ENCODE results near the gene MASP1. TPM values are rescaled to one million over a fixed set of nuclear protein-coding genes. Genes with fewer than 3 reads are reported as not detected.

MASP1 gene
- total RNA-seq, 1 experiment from 2014 or later, result 1.0 TPM

DNA sequence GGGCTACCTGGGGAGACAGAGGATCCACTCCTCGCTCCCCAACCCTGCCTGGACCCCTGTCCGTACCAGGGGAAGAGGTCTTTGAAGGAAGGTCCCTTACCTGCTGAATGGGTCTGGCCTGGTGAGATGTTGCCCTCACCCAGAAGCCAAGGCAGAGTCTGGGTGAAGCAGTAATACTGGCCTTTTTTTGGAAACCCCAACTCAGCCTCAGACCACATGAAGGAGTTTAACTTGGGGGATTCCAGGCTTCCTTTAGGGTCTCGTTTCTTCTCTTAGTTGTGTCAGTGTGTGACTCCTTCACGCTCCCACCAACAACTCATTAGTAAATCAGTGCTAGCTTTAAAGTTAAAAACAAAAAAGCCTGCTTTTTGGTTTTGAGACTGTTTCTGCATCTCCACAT lies 48.6 kb downstream of the MASP1 start:
- no peak overlapping the region for H2BK12ac ChIP-seq (ENCODE audit: insufficient read length, low read depth, low read length)
- no peaks in the 10 kb centered on the region for H3K23me2 ChIP-seq (ENCODE audit: insufficient read length, low read depth, low read length, poor library complexity, severe bottlenecking)
- H2AK5ac ChIP-seq (ENCODE audit: insufficient read length, low read length), result no peak overlapping the region
- Mint-ChIP-seq H3K9me3 (no peaks in the 10 kb centered on the region; a peak in 1 of 5 replicates), H3K27me3 (ENCODE audit: low read depth) (no peaks in the 10 kb centered on the region; the same call in 1 of the 2 replicates), H3K4me1 (peaks cover 2 to 7% of the 10 kb centered on the region in 2 experiments; a peak in 2 of 4 replicates), H3K27ac (no peak overlapping the region), H3K36me3 (ENCODE audit: insufficient read depth in 1 of 3, low read depth in 3 of 3) (no peaks in the 10 kb centered on the region; a peak in 2 of 7 replicates), H3K4me3 (no peak overlapping the region)
- H3K4ac ChIP-seq (ENCODE audit: low read depth, low read length), result no peak overlapping the region
- H2BK5ac ChIP-seq (ENCODE audit: insufficient read length, low read length), result no peak overlapping the region
- no peaks in the 10 kb centered on the region for H3K27me3 ChIP-seq (ENCODE audit: insufficient read depth, low read length)
- H3K4me2 ChIP-seq (ENCODE audit: insufficient read depth, insufficient read length, low read length), result no peak overlapping the region
- H2BK15ac ChIP-seq (ENCODE audit: low read depth, low read length), result no peak overlapping the region
- H3K18ac ChIP-seq (ENCODE audit: insufficient read length, low read depth, low read length), result no peak overlapping the region
- no peak overlapping the region for H3T11ph ChIP-seq (ENCODE audit: low read length)
- H4K5ac ChIP-seq (ENCODE audit: insufficient read length, low read depth, low read length), result no peak overlapping the region
- no peak overlapping the region for H3K14ac ChIP-seq (ENCODE audit: insufficient read depth, low read length)
- no peak overlapping the region for H3K56ac ChIP-seq (ENCODE audit: insufficient read length, low read depth, low read length)
- H3K79me1 ChIP-seq (ENCODE audit: insufficient read depth, low read depth, low read length, poor library complexity, severe bottlenecking), result no peaks in the 10 kb centered on the region
- H3K9ac ChIP-seq (ENCODE audit: extremely low read depth, insufficient read length, low read length), result no peak overlapping the region
- no peak overlapping the region for H2AFZ ChIP-seq (ENCODE audit: low read length)
- H3K27ac ChIP-seq (ENCODE audit: insufficient read length, low read depth, low read length), result no peak overlapping the region
- no peak overlapping the region for H2BK120ac ChIP-seq (ENCODE audit: low read depth, low read length, poor library complexity, severe bottlenecking)
- TF ChIP-seq, protein P1, sequence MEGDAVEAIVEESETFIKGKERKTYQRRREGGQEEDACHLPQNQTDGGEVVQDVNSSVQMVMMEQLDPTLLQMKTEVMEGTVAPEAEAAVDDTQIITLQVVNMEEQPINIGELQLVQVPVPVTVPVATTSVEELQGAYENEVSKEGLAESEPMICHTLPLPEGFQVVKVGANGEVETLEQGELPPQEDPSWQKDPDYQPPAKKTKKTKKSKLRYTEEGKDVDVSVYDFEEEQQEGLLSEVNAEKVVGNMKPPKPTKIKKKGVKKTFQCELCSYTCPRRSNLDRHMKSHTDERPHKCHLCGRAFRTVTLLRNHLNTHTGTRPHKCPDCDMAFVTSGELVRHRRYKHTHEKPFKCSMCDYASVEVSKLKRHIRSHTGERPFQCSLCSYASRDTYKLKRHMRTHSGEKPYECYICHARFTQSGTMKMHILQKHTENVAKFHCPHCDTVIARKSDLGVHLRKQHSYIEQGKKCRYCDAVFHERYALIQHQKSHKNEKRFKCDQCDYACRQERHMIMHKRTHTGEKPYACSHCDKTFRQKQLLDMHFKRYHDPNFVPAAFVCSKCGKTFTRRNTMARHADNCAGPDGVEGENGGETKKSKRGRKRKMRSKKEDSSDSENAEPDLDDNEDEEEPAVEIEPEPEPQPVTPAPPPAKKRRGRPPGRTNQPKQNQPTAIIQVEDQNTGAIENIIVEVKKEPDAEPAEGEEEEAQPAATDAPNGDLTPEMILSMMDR (conservative IDR thresholded peaks at IDR 0.05), result no peak
- no peaks in the 10 kb centered on the region for H3K4me1 ChIP-seq (ENCODE audit: insufficient read depth, low read length)
- no peak overlapping the region for H4K91ac ChIP-seq (ENCODE audit: insufficient read length, low read depth, low read length)
- no peaks in the 10 kb centered on the region for H4K20me1 ChIP-seq (ENCODE audit: control insufficient read depth, insufficient read depth, insufficient read length)
- no peak overlapping the region for H3K23ac ChIP-seq (ENCODE audit: insufficient read length, low read depth, low read length)
- DNase-seq, result no peak
- no peaks in the 10 kb centered on the region for H3K79me2 ChIP-seq (ENCODE audit: insufficient read depth, low read length)
- H4K8ac ChIP-seq (replicated peaks; ENCODE audit: insufficient read length, low read depth, low read length), result no peak overlapping the region
- no CpG with 5 or more reads among the region's 4 CpGs for WGBS (ENCODE audit: extremely low coverage, insufficient read length, low lambda C conversion rate)
- no peak overlapping the region for H2BK20ac ChIP-seq (ENCODE audit: low read depth, low read length, poor library complexity, severe bottlenecking)
- no peaks in the 10 kb centered on the region for H3K9me3 ChIP-seq (ENCODE audit: control insufficient read depth, low read depth, low read length)

Data from H9 (cell line).